GM12873 (cell line): ENCODE data around the gene MYH1.

ENCODE experiments used
- CTCF ChIP-seq: IDR thresholded peaks from 2 replicates; pipeline ENCODE4 v1.5.1; 2012; ENCODE audit warnings: low read depth, mild to moderate bottlenecking, moderate library complexity, low read length, control low read depth; ENCODE audit not compliant: insufficient read depth; ENCODE audit errors: missing control alignments

MYH1 gene

GRCh38 chr17:10457952-10458351, 60.4 kb downstream of the MYH1 start:
- TF ChIP-seq CTCF, result no peak

- TF ChIP-seq CTCF, result no peak
These were observed 71.1 kb downstream of the MYH1 start for GRCh38 chr17:10447026-10447931.
